Ishikawa (cell line): ENCODE measurements around the gene RAB31.

Experiments used
- CEBPB ChIP-seq: IDR thresholded peaks from 2 replicates; pipeline ENCODE4 v1.6.1; 2012
- CREB1 ChIP-seq: IDR thresholded peaks from 2 replicates; pipeline ENCODE4 v1.6.1; 2012; ENCODE audit warnings: low read depth
- EGR1 ChIP-seq: IDR thresholded peaks from 2 replicates; pipeline ENCODE4 v1.6.1; 2012
- EP300 ChIP-seq: IDR thresholded peaks from 2 replicates; pipeline ENCODE4 v1.6.1; 2012; ENCODE audit warnings: borderline replicate concordance
- MAX ChIP-seq: IDR thresholded peaks from 2 replicates; pipeline ENCODE4 v1.6.1; 2012
- NFIC ChIP-seq: IDR thresholded peaks from 2 replicates; pipeline ENCODE4 v1.6.1; 2012
- RAD21 ChIP-seq: IDR thresholded peaks from 2 replicates; pipeline ENCODE4 v1.6.1; 2012; ENCODE audit warnings: low read depth
- TAF1 ChIP-seq: IDR thresholded peaks from 2 replicates; pipeline ENCODE4 v1.6.1; 2012; ENCODE audit warnings: low read depth, mild to moderate bottlenecking
- TCF12 ChIP-seq: IDR thresholded peaks from 2 replicates; pipeline ENCODE4 v1.6.1; 2012; ENCODE audit warnings: low read depth
- YY1 ChIP-seq: IDR thresholded peaks from 2 replicates; pipeline ENCODE4 v1.6.1; 2012; ENCODE audit warnings: low read depth
- ZBTB7A ChIP-seq: IDR thresholded peaks from 2 replicates; pipeline ENCODE4 v1.6.1; 2012; ENCODE audit warnings: low read depth
- TF ChIP-seq, protein P1 (sequence below): IDR thresholded peaks from 2 replicates; pipeline ENCODE4 v1.6.1; 2012
- TF ChIP-seq, protein P2 (sequence below): IDR thresholded peaks from 2 replicates; pipeline ENCODE4 v1.6.1; 2012; ENCODE audit warnings: low read depth, mild to moderate bottlenecking

DNA sequence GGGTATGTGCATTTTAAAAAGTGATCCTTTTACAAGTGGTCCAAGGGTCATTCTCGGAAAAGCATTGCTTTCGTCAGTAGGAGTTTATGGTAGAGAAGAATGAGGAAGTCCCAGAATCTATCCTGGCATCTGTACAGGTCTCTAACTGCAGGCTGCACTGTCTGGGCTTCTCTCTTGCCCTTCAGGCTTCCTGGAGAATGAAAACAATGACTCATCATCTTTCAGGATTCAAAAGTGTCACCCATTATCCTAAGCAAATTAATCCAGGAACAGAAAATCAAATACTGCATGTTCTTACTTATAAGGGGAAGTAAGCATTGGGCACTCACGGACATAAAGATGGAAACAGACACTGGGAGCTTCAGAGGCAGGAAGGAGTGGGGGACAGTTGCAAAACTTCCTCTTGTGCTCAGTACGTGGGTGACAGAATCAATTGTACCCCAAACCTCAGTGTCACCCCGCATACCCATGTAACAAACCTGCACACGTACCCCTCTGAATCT is 117.5 kb downstream of the RAB31 start:
- TF ChIP-seq CEBPB = no peak
- TF ChIP-seq, protein P1, sequence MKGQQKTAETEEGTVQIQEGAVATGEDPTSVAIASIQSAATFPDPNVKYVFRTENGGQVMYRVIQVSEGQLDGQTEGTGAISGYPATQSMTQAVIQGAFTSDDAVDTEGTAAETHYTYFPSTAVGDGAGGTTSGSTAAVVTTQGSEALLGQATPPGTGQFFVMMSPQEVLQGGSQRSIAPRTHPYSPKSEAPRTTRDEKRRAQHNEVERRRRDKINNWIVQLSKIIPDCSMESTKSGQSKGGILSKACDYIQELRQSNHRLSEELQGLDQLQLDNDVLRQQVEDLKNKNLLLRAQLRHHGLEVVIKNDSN = no peak
- TF ChIP-seq TAF1 = no peak
- TF ChIP-seq YY1 = no peak
- TF ChIP-seq EGR1 = no peak
- TF ChIP-seq, protein P2, sequence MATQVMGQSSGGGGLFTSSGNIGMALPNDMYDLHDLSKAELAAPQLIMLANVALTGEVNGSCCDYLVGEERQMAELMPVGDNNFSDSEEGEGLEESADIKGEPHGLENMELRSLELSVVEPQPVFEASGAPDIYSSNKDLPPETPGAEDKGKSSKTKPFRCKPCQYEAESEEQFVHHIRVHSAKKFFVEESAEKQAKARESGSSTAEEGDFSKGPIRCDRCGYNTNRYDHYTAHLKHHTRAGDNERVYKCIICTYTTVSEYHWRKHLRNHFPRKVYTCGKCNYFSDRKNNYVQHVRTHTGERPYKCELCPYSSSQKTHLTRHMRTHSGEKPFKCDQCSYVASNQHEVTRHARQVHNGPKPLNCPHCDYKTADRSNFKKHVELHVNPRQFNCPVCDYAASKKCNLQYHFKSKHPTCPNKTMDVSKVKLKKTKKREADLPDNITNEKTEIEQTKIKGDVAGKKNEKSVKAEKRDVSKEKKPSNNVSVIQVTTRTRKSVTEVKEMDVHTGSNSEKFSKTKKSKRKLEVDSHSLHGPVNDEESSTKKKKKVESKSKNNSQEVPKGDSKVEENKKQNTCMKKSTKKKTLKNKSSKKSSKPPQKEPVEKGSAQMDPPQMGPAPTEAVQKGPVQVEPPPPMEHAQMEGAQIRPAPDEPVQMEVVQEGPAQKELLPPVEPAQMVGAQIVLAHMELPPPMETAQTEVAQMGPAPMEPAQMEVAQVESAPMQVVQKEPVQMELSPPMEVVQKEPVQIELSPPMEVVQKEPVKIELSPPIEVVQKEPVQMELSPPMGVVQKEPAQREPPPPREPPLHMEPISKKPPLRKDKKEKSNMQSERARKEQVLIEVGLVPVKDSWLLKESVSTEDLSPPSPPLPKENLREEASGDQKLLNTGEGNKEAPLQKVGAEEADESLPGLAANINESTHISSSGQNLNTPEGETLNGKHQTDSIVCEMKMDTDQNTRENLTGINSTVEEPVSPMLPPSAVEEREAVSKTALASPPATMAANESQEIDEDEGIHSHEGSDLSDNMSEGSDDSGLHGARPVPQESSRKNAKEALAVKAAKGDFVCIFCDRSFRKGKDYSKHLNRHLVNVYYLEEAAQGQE = no peak
- TF ChIP-seq EP300 = no peak
- TF ChIP-seq RAD21 = no peak
- no peak for TF ChIP-seq MAX
- TF ChIP-seq ZBTB7A = no peak
- no peak for TF ChIP-seq CREB1
- TF ChIP-seq NFIC = no peak
- no peak for TF ChIP-seq TCF12
